Fibroblast of the aortic adventitia (primary cell): ENCODE data around the gene KCNIP1. TPM values are rescaled to one million over a fixed set of nuclear protein-coding genes. Genes with fewer than 3 reads are reported as not detected.

Source experiments
- DNase-seq: peaks from one replicate; pipeline ENCODE4 v3.0.0-alpha.2; 2010; ENCODE audit warnings: low read depth
- H3K4me3 ChIP-seq: 2 replicates; pipeline ENCODE4 v1.5.1; 2011; ENCODE audit warnings: low read depth, mild to moderate bottlenecking, control low read depth, low read length, moderate library complexity
- CTCF ChIP-seq: IDR thresholded peaks from 2 replicates; pipeline ENCODE4 v1.5.1; 2011; ENCODE audit warnings: mild to moderate bottlenecking, low read length, control low read depth, inconsistent platforms; ENCODE audit not compliant: insufficient read depth
- total RNA-seq: library from RNA; depleted of rRNA; stranded (reverse); fragments of >200 nt; gene quantifications from 2 replicates; pipeline ENCODE4 v1.2.3, GENCODE V29; 2012; ENCODE audit warnings: low replicate concordance

KCNIP1 gene
- total RNA-seq, 1 donor, result not detected

DNA sequence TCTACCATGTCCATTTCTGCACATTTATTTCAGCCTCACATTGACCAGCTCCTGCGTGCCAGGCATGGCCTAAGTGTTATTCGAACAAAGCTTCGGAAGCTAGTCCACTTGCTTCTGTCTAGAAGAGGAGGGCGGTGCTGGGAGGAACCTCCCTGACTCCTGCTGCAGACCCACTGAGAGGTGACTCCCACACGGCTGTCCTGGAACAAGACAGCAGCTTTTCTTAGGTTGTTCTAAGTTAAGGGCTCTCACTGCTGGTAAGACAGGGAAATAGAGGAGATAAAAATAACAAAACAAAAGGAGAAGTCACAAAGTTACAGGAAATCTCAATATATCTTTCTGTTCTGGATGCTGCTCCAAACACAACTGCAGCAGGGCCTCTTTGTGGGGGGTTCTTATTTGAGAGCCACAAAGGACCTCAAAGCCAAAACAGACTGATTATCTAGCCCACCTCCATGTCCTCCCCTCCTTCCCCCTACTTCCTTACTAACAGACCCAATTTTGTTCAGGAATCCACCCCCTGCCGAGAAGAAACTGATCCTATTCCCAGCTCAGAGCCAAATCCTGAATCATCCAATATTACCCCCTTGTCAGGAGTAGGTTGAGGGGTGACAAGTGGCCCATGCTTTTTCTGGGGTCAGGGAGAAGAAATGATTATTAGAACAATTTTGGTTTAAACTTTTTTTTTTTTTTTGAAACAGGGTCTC, 28.4 kb upstream of the KCNIP1 start:
- TF ChIP-seq CTCF, result no peak
- no peak overlapping the region for H3K4me3 ChIP-seq
- no peak for DNase-seq

DNA sequence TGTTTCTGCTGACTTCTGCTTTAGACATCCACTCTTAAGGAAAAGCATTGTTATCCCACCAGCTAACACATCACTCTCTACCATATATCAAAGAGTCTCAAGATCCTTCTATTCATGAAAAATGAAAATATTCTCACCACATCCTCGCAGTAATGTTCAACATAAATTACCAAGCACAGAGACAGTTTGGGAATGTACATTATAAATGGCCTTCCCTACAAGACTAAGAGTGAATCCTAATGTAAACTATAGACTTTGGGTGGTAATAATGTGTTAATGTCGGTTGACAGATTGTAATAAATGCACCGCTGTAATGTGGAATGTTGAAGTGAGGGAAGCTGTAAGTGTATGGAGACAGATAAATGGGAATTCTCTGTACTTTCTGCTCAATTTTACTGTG, 27.1 kb upstream of the KCNIP1 start:
- no peak for DNase-seq
- TF ChIP-seq CTCF, result no peak
- no peak overlapping the region for H3K4me3 ChIP-seq

- DNase-seq, result no peak
- no peak overlapping the region for H3K4me3 ChIP-seq
- TF ChIP-seq CTCF, result no peak
Observed at GRCh38 chr5:170477906-170478305, 25.9 kb upstream of the KCNIP1 start.

DNA sequence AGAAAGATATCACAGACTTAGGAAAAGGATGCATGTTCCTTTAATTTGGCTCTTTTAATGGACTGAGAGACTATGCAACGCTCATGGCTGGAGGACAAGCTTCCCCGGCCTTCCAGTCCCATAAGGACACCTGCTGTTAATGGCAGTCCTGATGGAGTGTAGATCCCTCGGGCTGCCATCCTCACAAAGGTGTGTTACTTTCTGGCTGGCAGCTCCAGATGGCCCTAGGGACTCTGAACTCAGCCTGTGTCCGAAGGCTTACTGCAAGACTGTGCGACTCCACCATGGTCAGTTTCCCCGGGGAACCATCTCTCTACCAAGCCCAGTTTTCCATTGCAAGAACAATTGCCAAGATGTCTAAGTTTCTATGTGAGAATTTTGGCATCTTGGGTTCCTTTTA, 25.5 kb upstream of the KCNIP1 start:
- TF ChIP-seq CTCF, result no peak
- no peak overlapping the region for H3K4me3 ChIP-seq
- DNase-seq, result no peak

GRCh38 chr5:170479484-170479883, 24.3 kb upstream of the KCNIP1 start:
- TF ChIP-seq CTCF, result no peak
- H3K4me3 ChIP-seq, result no peak overlapping the region
- no peak for DNase-seq

- H3K4me3 ChIP-seq, result no peak overlapping the region
- no peak for TF ChIP-seq CTCF
- no peak for DNase-seq
Observed at GRCh38 chr5:170480260-170480659, 23.6 kb upstream of the KCNIP1 start.

GRCh38 chr5:170481849-170482248, 22.0 kb upstream of the KCNIP1 start:
- DNase-seq, result no peak
- no peak overlapping the region for H3K4me3 ChIP-seq
- TF ChIP-seq CTCF, result no peak
